Brain microvascular endothelial cell (primary cell): ENCODE measurements around the gene EXOG.

Experiments
- DNase-seq: peaks from one replicate; pipeline ENCODE4 v3.0.0-alpha.2; 2020
- H3K27ac ChIP-seq: fragments of 250-450 bp; sonication (Bioruptor Pico); 2 replicates; pipeline ENCODE4 v1.5.1; 2020; ENCODE audit warnings: mild to moderate bottlenecking, moderate library complexity
- H3K27me3 ChIP-seq: fragments of 250-450 bp; sonication (Bioruptor Pico); replicated peaks from 2 replicates; pipeline ENCODE4 v1.5.1; 2020; ENCODE audit warnings: mild to moderate bottlenecking
- H3K36me3 ChIP-seq: fragments of 250-450 bp; sonication (Bioruptor Pico); replicated peaks from 2 replicates; pipeline ENCODE4 v1.5.1; 2020; ENCODE audit warnings: mild to moderate bottlenecking
- H3K4me3 ChIP-seq: 2 replicates; pipeline ENCODE4 v1.5.1; 2011; ENCODE audit warnings: low read depth, mild to moderate bottlenecking, control low read depth, low read length, moderate library complexity
- CTCF ChIP-seq: IDR thresholded peaks from 2 replicates; pipeline ENCODE4 v1.5.1; 2011; ENCODE audit warnings: low read depth, mild to moderate bottlenecking, moderate library complexity, low read length, control low read depth, inconsistent platforms; ENCODE audit errors: missing control alignments
- in situ Hi-C: cut with HindIII; loops from 2 replicates; pipeline ENCODE4 v1.10.0; 2017; ENCODE audit warnings: low sequenced_read_pairs, low pct_ligation_motif_present

Gene EXOG

GRCh38 chr3:38549957-38550840 is 54.1 kb downstream of the EXOG start:
- Histone ChIP-seq H3K36me3 (no peaks in the 10 kb centered on the region), H3K4me3 (no peak overlapping the region), H3K27me3 (no peaks in the 10 kb centered on the region), H3K27ac (no peak overlapping the region)
- TF ChIP-seq CTCF = no peak
- in situ Hi-C loops = no loop called here
- no peak for DNase-seq

GRCh38 chr3:38551026-38551832 is 55.1 kb downstream of the EXOG start:
- in situ Hi-C loops = no loop called here
- H3K4me3 ChIP-seq = no peak overlapping the region
- H3K27me3 ChIP-seq = no peaks in the 10 kb centered on the region
- DNase-seq = no peak
- TF ChIP-seq CTCF = no peak
- H3K36me3 ChIP-seq = no peaks in the 10 kb centered on the region
- no peak overlapping the region for H3K27ac ChIP-seq

DNA sequence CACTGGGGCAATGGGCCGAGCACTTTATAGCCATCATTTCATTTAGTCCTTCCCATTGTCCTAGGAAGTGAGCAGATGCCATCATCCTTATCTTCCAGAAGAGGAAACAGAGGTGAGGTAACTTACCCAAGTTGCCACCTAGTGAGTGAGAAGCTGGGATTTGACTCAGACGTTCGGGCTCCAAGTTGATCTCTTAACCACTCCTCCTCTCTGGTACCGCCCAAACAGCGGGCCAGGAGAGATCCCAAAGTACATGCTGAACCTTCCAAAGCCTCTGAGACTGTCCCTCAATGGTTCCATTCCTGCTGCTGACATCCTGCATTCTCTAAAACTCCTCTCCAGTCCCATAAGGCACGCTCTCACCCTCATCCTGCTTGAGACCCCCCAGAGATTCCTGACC is 56.2 kb downstream of the EXOG start:
- DNase-seq = no peak
- Histone ChIP-seq H3K27ac (no peak overlapping the region), H3K36me3 (no peaks in the 10 kb centered on the region), H3K4me3 (no peak overlapping the region), H3K27me3 (no peaks in the 10 kb centered on the region)
- in situ Hi-C loops = no loop called here
- TF ChIP-seq CTCF = no peak

GRCh38 chr3:38553071-38553470 is 56.9 kb downstream of the EXOG start:
- in situ Hi-C loops = no loop called here
- TF ChIP-seq CTCF = no peak
- no peaks in the 10 kb centered on the region for H3K36me3 ChIP-seq
- no peaks in the 10 kb centered on the region for H3K27me3 ChIP-seq
- no peak for DNase-seq
- no peak overlapping the region for H3K27ac ChIP-seq
- no peak overlapping the region for H3K4me3 ChIP-seq

- Histone ChIP-seq H3K4me3 (no peak overlapping the region), H3K27me3 (no peaks in the 10 kb centered on the region), H3K27ac (no peak overlapping the region), H3K36me3 (no peaks in the 10 kb centered on the region)
- no peak for DNase-seq
- TF ChIP-seq CTCF = no peak
- in situ Hi-C loops = no loop called here
Observed at GRCh38 chr3:38554127-38554827, 58.1 kb downstream of the EXOG start.
